ENCODE data around the gene SLC43A3. TPM values are rescaled to one million over a fixed set of nuclear protein-coding genes. Genes with fewer than 3 reads are reported as not detected.
"Not testable (repeated sequence)": the region's sequence is repeated elsewhere in the genome, so short reads cannot be mapped to it uniquely, and the experiment has no call there.

The SLC43A3 gene
- total and polyA plus RNA-seq, 7 donors: 11.3 to 43.9 (median 25.2) TPM

- H3K4me3 ChIP-seq: no peak overlapping the region
- no peaks in the 10 kb centered on the region for H3K36me3 ChIP-seq
- H3K27me3 ChIP-seq: peaks cover 34 to 64% (median 42%) of the 10 kb centered on the region in 3 donors
- TF ChIP-seq CTCF (IDR thresholded peaks at IDR 0.05) (no peak), EP300 (IDR thresholded peaks at IDR 0.05) (no peak), POLR2A (IDR thresholded peaks at IDR 0.05) (no peak), POLR2AphosphoS5 (IDR thresholded peaks at IDR 0.05) (no peak)
- WGBS, 2 donors: 3% methylated on average over 7 of the region's 7 CpGs
- intact Hi-C loops (cut with DNase I): loop anchor here (1.0 to 5.0 kb wide), 5 partner anchors 19 to 183 kb away; partner anchors contain the start of gene TIMM10
- peaks cover 0 to 45% (median 42%) of the 10 kb centered on the region in 4 donors for H3K4me1 ChIP-seq
- H3K9me3 ChIP-seq: no peaks in the 10 kb centered on the region
- H3K27ac ChIP-seq: no peak overlapping the region
- DNase-seq: no peak
Observed at GRCh38 chr11:57457643-57458023, 30.7 kb upstream of the SLC43A3 start.

DNA sequence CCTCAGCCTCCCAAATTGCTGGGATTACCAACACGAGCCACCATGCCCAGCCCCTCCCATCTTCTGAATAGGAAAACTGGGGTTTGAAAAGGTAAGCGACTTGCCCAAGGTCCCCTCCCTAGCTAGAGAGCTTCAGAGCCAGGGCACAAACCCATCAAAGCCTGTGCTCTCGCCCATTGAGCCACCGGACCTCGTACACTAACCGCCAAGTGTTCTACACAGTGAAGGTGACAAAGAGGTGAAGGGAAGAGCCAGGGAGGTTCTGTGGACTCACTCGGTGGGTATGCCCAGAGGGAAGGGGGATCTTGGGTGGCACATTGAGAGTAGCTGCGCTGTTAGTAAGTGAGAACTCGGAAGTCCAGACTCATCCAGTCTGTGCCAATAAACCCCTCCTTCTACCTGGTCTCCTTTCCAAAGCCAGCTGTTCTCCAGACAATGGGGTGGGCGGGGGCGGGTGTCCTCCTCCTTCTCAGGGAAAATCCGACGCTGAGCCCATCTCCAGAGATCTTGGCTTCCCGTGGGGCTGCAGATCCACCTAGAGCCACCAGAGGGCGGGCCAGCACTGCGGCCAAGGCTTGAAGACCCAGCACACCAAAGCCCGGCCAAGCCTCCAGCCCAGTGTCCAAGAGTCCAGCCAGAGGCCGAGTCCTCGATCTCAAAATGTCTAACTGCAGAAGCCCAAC, 30.2 kb upstream of the SLC43A3 start:
- Histone ChIP-seq H3K9me3 (no peaks in the 10 kb centered on the region), H3K36me3 (no peaks in the 10 kb centered on the region), H3K4me3 (no peak overlapping the region), H3K27ac (no peak overlapping the region), H3K4me1 (peaks cover 0 to 45% (median 42%) of the 10 kb centered on the region in 4 donors), H3K27me3 (peaks cover 34 to 60% (median 38%) of the 10 kb centered on the region in 3 donors)
- intact Hi-C loops (cut with DNase I): loop anchor here (1.0 to 5.0 kb wide), 3 partner anchors 40 to 73 kb away; partner anchors contain the start of gene TIMM10
- peak; percentile 94 for DNase-seq
- 17 to 20% methylated on average over 19 of the region's 19 CpGs for WGBS, 2 donors
- TF ChIP-seq CTCF (IDR thresholded peaks at IDR 0.05): peak; percentile 87 to 99 (median 92)
- TF ChIP-seq POLR2AphosphoS5 (IDR thresholded peaks at IDR 0.05): peak in 2 of 4 donors; percentile 7 to 17
- no peak for TF ChIP-seq POLR2A (IDR thresholded peaks at IDR 0.05)
- TF ChIP-seq EP300 (IDR thresholded peaks at IDR 0.05): no peak

GRCh38 chr11:57453543-57454177, 26.7 kb upstream of the SLC43A3 start:
- no peak overlapping the region for H3K4me3 ChIP-seq
- no peaks in the 10 kb centered on the region for H3K36me3 ChIP-seq
- TF ChIP-seq EP300 (IDR thresholded peaks at IDR 0.05): no peak
- TF ChIP-seq POLR2A (IDR thresholded peaks at IDR 0.05): no peak
- TF ChIP-seq CTCF (IDR thresholded peaks at IDR 0.05): no peak
- TF ChIP-seq POLR2AphosphoS5 (IDR thresholded peaks at IDR 0.05): no peak
- no peaks in the 10 kb centered on the region for H3K9me3 ChIP-seq
- 25 to 66% methylated on average over 2 of the region's 2 CpGs for WGBS, 2 donors
- H3K27me3 ChIP-seq: peaks cover 10 to 25% (median 12%) of the 10 kb centered on the region in 3 donors
- H3K4me1 ChIP-seq: peaks cover 0 to 20% (median 17%) of the 10 kb centered on the region in 4 donors
- no peak for DNase-seq
- intact Hi-C loops (cut with DNase I): no loop called here
- no peak overlapping the region for H3K27ac ChIP-seq

- DNase-seq: no peak
- H3K9me3 ChIP-seq: no peaks in the 10 kb centered on the region
- H3K27me3 ChIP-seq: peaks cover 0 to 13% (median 0%) of the 10 kb centered on the region in 3 donors
- no peaks in the 10 kb centered on the region for H3K4me1 ChIP-seq
- no peak overlapping the region for H3K27ac ChIP-seq
- WGBS, 2 donors: 80 to 90% methylated on average over 1 of the region's 1 CpG
- intact Hi-C loops (cut with DNase I): no loop called here
- H3K36me3 ChIP-seq: no peaks in the 10 kb centered on the region
- no peak overlapping the region for H3K4me3 ChIP-seq
- no peak for TF ChIP-seq CTCF (IDR thresholded peaks at IDR 0.05)
- TF ChIP-seq POLR2A (IDR thresholded peaks at IDR 0.05): no peak
- no peak for TF ChIP-seq POLR2AphosphoS5 (IDR thresholded peaks at IDR 0.05)
- no peak for TF ChIP-seq EP300 (IDR thresholded peaks at IDR 0.05)
Observed at GRCh38 chr11:57446055-57446454, 19.1 kb upstream of the SLC43A3 start.

GRCh38 chr11:57445122-57445394, 18.1 kb upstream of the SLC43A3 start:
- H3K4me1 ChIP-seq; DNase-seq; H3K36me3 ChIP-seq; H3K9me3 ChIP-seq; H3K27ac ChIP-seq; H3K4me3 ChIP-seq; intact Hi-C loops (cut with DNase I): not testable (repeated sequence)
- 37 to 65% methylated on average over 9 of the region's 9 CpGs for WGBS, 2 donors
- H3K27me3 ChIP-seq: peaks cover 0 to 13% (median 0%) of the 10 kb centered on the region in 3 donors
